Measurements from ENCODE around the gene AMBN. TPM values are rescaled to one million over a fixed set of nuclear protein-coding genes. Genes with fewer than 3 reads are reported as not detected.

Gene AMBN
- total RNA-seq, 4 donors from 2014 or later, result not detected

DNA sequence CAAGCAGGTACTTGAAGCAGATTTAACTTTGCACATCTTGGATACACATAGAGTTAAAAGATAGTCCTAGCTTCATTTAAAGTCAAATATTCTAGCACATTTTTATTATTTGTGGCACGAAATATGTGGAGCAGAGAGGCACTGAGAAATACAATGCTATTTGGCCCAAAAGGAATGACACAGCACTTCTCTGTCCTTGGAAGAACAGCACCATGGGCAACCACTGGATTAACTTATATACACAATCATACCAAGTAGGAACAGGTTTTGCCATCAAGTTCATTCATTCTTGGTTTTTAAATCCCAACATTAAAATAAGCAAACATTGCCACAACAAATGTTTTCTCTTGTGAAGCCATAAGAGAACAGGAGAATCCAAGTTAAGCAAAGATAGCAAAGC is 35.6 kb downstream of the AMBN start:
- WGBS, result 64% methylated on average over 1 of the region's 1 CpG
- Histone ChIP-seq H3K4me1 (no peaks in the 10 kb centered on the region), H3K4me3 (no peak overlapping the region), H3K27ac (replicated peaks in 1 of 4) (no peak overlapping the region), H3K9me3 (no peaks in the 10 kb centered on the region), H3K27me3 (no peaks in the 10 kb centered on the region), H3K36me3 (no peaks in the 10 kb centered on the region)
- TF ChIP-seq POLR2AphosphoS5 (IDR thresholded peaks at IDR 0.05) (no peak), EP300 (IDR thresholded peaks at IDR 0.05) (no peak), POLR2A (IDR thresholded peaks at IDR 0.05; ENCODE audit: low read depth) (no peak)
- TF ChIP-seq, protein P1, sequence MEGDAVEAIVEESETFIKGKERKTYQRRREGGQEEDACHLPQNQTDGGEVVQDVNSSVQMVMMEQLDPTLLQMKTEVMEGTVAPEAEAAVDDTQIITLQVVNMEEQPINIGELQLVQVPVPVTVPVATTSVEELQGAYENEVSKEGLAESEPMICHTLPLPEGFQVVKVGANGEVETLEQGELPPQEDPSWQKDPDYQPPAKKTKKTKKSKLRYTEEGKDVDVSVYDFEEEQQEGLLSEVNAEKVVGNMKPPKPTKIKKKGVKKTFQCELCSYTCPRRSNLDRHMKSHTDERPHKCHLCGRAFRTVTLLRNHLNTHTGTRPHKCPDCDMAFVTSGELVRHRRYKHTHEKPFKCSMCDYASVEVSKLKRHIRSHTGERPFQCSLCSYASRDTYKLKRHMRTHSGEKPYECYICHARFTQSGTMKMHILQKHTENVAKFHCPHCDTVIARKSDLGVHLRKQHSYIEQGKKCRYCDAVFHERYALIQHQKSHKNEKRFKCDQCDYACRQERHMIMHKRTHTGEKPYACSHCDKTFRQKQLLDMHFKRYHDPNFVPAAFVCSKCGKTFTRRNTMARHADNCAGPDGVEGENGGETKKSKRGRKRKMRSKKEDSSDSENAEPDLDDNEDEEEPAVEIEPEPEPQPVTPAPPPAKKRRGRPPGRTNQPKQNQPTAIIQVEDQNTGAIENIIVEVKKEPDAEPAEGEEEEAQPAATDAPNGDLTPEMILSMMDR (IDR thresholded peaks at IDR 0.05), result no peak
- no peak for DNase-seq (ENCODE audit: extremely low spot score)
- intact Hi-C loops (cut with DNase I), result no loop called here

DNA sequence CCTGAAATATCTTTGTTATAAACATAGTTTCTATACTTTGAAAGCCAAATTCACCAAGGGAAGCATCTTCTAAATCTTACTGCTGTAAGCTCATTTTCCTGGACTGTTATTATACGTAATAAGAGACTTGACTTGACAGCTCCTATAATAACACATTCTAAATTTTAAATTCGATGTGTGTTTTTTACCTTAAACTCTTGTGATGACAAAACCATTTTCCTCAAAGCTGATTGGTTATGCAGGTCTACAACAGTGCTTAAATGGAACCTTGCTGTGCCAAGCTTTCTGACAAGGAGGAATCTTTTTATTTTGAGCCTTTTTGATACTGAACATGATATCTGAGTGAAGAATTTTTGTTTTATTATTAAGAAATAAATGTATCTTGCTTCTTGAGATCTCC is 36.4 kb downstream of the AMBN start, which contains the start of gene ENAM:
Gene ENAM (plus strand): TSS at position 301 of the 400 bp plus-strand sequence. CDS start 757 bp downstream, outside the sequence.
- no peaks in the 10 kb centered on the region for H3K4me1 ChIP-seq
- no peak within 1 kb of the TSS for H3K4me3 ChIP-seq
- TF ChIP-seq EP300 (IDR thresholded peaks at IDR 0.05), result no peak
- no peak for TF ChIP-seq POLR2A (IDR thresholded peaks at IDR 0.05; ENCODE audit: low read depth)
- TF ChIP-seq, protein P1 (IDR thresholded peaks at IDR 0.05), result no peak
- TF ChIP-seq POLR2AphosphoS5 (IDR thresholded peaks at IDR 0.05), result no peak
- intact Hi-C loops (cut with DNase I), result no loop called here
- no peak for DNase-seq (ENCODE audit: extremely low spot score)
- no peaks in the 10 kb centered on the region for H3K36me3 ChIP-seq
- H3K27ac ChIP-seq (replicated peaks in 1 of 4), result no peak within 1 kb of the TSS
- H3K27me3 ChIP-seq, result no peaks in the 10 kb centered on the region
- WGBS, result 83% methylated on average over 2 of the region's 2 CpGs
- H3K9me3 ChIP-seq, result no peaks in the 10 kb centered on the region

DNA sequence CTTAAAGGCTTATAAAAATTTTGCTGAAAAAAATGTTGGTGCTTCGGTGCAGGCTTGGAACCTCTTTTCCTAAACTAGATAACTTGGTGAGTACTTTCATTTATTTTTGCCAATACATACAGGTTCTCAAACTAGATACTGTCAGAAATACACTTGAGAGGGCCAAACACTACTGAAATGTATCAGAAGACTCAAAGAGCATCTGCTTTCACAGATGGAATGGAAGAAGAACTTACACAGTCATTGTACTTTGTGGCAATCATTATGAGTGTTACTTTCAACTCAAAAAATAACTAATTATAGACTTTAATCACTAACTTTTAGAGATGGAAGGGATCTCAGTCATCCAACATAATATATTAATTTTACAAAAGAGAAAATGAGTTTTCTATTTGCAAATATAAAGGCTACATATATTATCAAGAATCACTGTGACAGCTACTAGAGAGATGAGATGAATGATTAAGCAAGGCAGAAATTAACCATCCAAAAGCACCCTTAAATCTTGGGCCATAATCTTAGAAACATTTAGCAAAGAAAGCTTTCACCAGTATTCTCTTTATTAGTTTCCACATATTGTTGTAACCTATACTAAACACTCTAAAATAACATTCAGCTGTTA is 37.5 kb downstream of the AMBN start:
- 90% methylated on average over 1 of the region's 1 CpG for WGBS
- no peak overlapping the region for H3K4me3 ChIP-seq
- H3K4me1 ChIP-seq, result no peaks in the 10 kb centered on the region
- H3K36me3 ChIP-seq, result no peaks in the 10 kb centered on the region
- H3K27me3 ChIP-seq, result no peaks in the 10 kb centered on the region
- no peaks in the 10 kb centered on the region for H3K9me3 ChIP-seq
- intact Hi-C loops (cut with DNase I), result no loop called here
- TF ChIP-seq EP300 (IDR thresholded peaks at IDR 0.05) (no peak), POLR2A (IDR thresholded peaks at IDR 0.05; ENCODE audit: low read depth) (no peak), POLR2AphosphoS5 (IDR thresholded peaks at IDR 0.05) (no peak)
- TF ChIP-seq, protein P1 (IDR thresholded peaks at IDR 0.05), result no peak
- DNase-seq (ENCODE audit: extremely low spot score), result no peak
- no peak overlapping the region for H3K27ac ChIP-seq (replicated peaks in 1 of 4)

DNA sequence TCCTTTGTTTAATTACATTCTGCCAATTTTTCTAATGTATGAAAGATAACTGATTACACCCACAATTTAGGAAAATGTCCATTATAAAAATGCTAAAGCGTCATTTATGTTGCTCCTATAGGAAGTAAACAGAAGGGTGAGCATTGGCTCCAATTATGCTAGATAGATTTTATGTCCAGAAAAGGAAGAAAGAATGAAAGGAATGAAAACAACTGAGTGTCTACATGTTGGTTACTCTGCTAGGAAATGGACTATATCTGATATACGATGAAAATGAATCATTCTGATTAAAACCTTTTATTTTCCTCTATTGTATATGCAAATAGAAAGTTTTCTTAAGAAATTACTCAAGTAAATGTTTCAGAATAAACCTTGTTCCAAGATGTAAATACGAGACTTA is 38.1 kb downstream of the AMBN start:
- DNase-seq (ENCODE audit: extremely low spot score), result no peak
- no peaks in the 10 kb centered on the region for H3K4me1 ChIP-seq
- no peak overlapping the region for H3K4me3 ChIP-seq
- H3K27me3 ChIP-seq, result no peaks in the 10 kb centered on the region
- 72% methylated on average over 3 of the region's 3 CpGs for WGBS
- intact Hi-C loops (cut with DNase I), result no loop called here
- H3K9me3 ChIP-seq, result no peaks in the 10 kb centered on the region
- no peaks in the 10 kb centered on the region for H3K36me3 ChIP-seq
- no peak overlapping the region for H3K27ac ChIP-seq (replicated peaks in 1 of 4)
- TF ChIP-seq POLR2A (IDR thresholded peaks at IDR 0.05; ENCODE audit: low read depth), result no peak
- TF ChIP-seq POLR2AphosphoS5 (IDR thresholded peaks at IDR 0.05), result no peak
- TF ChIP-seq EP300 (IDR thresholded peaks at IDR 0.05), result no peak

DNA sequence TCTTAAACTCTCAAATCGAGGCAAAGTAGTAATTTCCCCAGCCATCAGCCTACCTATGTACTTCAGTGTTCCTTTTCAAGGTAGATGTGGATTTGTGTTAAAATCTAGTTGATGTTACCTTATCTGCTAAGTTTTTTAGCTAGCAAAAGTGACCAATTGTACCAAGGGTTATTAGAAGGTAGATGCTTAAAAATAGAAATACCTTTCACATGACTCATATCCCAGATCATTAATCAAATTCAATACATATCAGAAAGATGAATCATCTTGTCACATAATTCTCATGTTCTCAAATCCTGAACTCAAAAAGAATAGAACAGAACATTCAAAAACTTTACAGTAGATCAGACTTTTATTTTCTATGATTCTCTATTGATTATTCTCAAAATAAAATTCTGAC is 40.0 kb downstream of the AMBN start:
- no peaks in the 10 kb centered on the region for H3K27me3 ChIP-seq
- 91% methylated on average over 1 of the region's 1 CpG for WGBS
- no peaks in the 10 kb centered on the region for H3K9me3 ChIP-seq
- no peak overlapping the region for H3K27ac ChIP-seq (replicated peaks in 1 of 4)
- no peak overlapping the region for H3K4me3 ChIP-seq
- no peaks in the 10 kb centered on the region for H3K36me3 ChIP-seq
- peaks cover 2 to 3% (median 3%) of the 10 kb centered on the region in 4 donors for H3K4me1 ChIP-seq
- intact Hi-C loops (cut with DNase I), result no loop called here
- no peak for DNase-seq (ENCODE audit: extremely low spot score)
- TF ChIP-seq, protein P1 (IDR thresholded peaks at IDR 0.05), result no peak
- no peak for TF ChIP-seq POLR2A (IDR thresholded peaks at IDR 0.05; ENCODE audit: low read depth)
- TF ChIP-seq EP300 (IDR thresholded peaks at IDR 0.05), result no peak
- TF ChIP-seq POLR2AphosphoS5 (IDR thresholded peaks at IDR 0.05), result no peak

Measured in esophagus muscularis mucosa (tissue), 4 donors.